Type B pancreatic cell (in vitro differentiated cells): ENCODE data around the gene CYP1A2. TPM values are rescaled to one million over a fixed set of nuclear protein-coding genes. Genes with fewer than 3 reads are reported as not detected.
"Not testable (repeated sequence)": the region's sequence is repeated elsewhere in the genome, so short reads cannot be mapped to it uniquely, and the experiment has no call there.

Experiments
- DNase-seq: peaks from one replicate; pipeline ENCODE4 v3.0.0; 2021; ENCODE audit warnings: mixed read lengths; ENCODE audit not compliant: unreplicated experiment; ENCODE audit errors: extremely low spot score
- H3K27ac Mint-ChIP-seq: 2 replicates; pipeline ENCODE4 v1.8.0; 2021; ENCODE audit warnings: mild to moderate bottlenecking, mixed read lengths
- H3K27me3 Mint-ChIP-seq: 2 replicates; pipeline ENCODE4 v1.8.0; 2021; ENCODE audit warnings: mixed read lengths
- H3K36me3 Mint-ChIP-seq: 2 replicates; pipeline ENCODE4 v1.8.0; 2021; ENCODE audit warnings: mixed read lengths
- H3K4me1 Mint-ChIP-seq: one replicate; pipeline ENCODE4 v1.8.0; 2021; ENCODE audit warnings: mixed read lengths; ENCODE audit not compliant: unreplicated experiment
- H3K4me3 Mint-ChIP-seq: 2 replicates; pipeline ENCODE4 v1.8.0; 2021; ENCODE audit warnings: mild to moderate bottlenecking, mixed read lengths
- H3K9me3 Mint-ChIP-seq: 2 replicates; pipeline ENCODE4 v1.8.0; 2021; ENCODE audit warnings: mixed read lengths
- total RNA-seq: library from RNA; stranded (reverse); gene quantifications from 2 replicates; pipeline ENCODE4 v1.2.1, GENCODE V29; 2021; ENCODE audit warnings: low replicate concordance
- TF ChIP-seq, protein P1 (sequence below): fragments of 200-600 bp; sonication (generic); conservative IDR thresholded peaks from 2 replicates; pipeline ENCODE4 v1.5.0; 2021; ENCODE audit warnings: antibody characterized with exemption, mild to moderate bottlenecking

CYP1A2 gene
- total RNA-seq, 1 donor from 2014 or later = not detected

DNA sequence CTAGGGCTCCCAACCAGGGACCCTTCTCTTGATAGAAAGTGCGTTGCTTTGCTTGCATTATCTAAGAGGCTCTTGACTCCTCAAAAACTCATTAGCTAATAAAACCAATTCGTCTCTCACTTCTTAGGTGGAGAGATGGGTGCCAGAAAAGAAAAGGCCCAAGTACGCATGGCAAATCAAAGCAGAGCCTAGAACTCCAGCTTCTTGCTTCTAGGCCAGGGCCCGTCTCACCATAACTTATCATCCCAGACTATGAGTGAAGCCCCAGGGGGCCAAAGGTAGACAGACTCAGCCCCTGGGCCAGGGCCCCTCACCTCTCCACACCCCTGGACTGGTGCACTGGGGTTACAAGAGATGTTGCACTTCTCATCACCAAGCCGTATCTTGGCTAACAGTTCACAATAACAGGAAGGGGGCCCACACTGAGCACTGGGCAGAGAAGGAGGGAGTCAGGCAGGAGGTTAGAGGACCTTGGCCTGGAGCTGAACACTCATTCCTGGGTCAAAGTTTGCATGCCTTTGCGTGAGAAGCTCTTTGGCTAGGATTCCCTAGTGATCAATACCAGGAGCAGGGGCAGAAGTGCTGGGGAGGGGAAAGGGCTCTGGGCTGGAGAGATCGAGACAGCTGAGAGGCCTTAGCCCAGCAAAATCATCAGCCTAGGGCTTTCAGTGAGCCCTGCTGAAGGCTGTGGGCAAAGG is 17.9 kb upstream of the CYP1A2 start:
- Mint-ChIP-seq H3K36me3 (no peaks in the 10 kb centered on the region), H3K27ac (peak overlapping the region; percentile 71), H3K9me3 (no peaks in the 10 kb centered on the region), H3K4me1 (peaks cover 13% of the 10 kb centered on the region), H3K27me3 (peaks cover 19% of the 10 kb centered on the region), H3K4me3 (no peak overlapping the region)
- DNase-seq = no peak
- TF ChIP-seq, protein P1, sequence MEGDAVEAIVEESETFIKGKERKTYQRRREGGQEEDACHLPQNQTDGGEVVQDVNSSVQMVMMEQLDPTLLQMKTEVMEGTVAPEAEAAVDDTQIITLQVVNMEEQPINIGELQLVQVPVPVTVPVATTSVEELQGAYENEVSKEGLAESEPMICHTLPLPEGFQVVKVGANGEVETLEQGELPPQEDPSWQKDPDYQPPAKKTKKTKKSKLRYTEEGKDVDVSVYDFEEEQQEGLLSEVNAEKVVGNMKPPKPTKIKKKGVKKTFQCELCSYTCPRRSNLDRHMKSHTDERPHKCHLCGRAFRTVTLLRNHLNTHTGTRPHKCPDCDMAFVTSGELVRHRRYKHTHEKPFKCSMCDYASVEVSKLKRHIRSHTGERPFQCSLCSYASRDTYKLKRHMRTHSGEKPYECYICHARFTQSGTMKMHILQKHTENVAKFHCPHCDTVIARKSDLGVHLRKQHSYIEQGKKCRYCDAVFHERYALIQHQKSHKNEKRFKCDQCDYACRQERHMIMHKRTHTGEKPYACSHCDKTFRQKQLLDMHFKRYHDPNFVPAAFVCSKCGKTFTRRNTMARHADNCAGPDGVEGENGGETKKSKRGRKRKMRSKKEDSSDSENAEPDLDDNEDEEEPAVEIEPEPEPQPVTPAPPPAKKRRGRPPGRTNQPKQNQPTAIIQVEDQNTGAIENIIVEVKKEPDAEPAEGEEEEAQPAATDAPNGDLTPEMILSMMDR = no peak

DNA sequence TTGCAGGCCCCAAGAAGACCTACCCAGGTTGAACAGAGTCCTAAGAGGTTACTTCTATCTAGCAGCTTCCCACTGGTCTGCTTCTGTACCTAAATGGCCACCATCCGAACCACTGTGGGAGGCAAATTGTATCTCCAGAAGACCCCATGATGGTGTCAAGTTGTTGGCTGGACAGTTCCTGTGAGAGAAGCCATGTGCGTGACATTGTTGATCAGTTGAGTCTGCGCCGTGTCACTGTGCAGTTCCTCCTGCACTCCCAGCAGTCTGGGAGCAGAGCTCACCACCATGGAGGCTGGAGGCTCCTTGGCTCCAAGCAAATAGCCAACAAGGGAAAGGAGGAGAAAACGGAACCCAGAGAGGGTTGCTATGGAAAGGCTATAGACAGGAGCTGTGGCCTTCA is 15.8 kb upstream of the CYP1A2 start:
- Mint-ChIP-seq H3K9me3 (no peaks in the 10 kb centered on the region), H3K27ac (peak overlapping the region; percentile 32), H3K36me3 (no peaks in the 10 kb centered on the region)

DNA sequence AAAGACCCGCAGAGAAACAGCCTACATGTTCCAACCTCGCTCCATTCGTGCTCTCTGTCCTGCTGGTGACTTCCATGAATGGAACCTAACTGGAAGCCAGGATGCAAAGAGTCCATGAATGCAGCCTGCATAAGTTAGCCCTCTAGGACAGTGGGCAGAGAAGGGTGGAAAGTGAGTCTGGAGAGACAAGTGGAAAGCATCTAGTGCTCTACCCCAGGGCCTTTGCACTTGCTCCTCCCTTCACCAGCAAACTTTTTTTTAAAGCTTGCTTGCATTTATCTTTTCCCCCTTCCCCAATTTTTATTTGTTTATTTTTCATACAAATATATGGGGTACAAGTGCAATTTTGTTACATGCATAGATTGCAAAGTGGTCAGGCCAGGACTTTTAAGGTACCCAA is 15.4 kb upstream of the CYP1A2 start:
- H3K27me3 Mint-ChIP-seq = peaks cover 23% of the 10 kb centered on the region
- H3K4me1 Mint-ChIP-seq = peaks cover 12% of the 10 kb centered on the region
- TF ChIP-seq, protein P1 = no peak
- peaks cover 4% of the 10 kb centered on the region for H3K9me3 Mint-ChIP-seq
- H3K4me3 Mint-ChIP-seq = no peak overlapping the region
- no peaks in the 10 kb centered on the region for H3K36me3 Mint-ChIP-seq
- no peak overlapping the region for H3K27ac Mint-ChIP-seq
- DNase-seq = no peak

More for the DNA sequence above, 15.8 kb upstream of the CYP1A2 start:
- Mint-ChIP-seq H3K4me1 (peaks cover 8% of the 10 kb centered on the region), H3K27me3 (peaks cover 19% of the 10 kb centered on the region), H3K4me3 (no peak overlapping the region)
- DNase-seq = no peak
- TF ChIP-seq, protein P1 = no peak

DNA sequence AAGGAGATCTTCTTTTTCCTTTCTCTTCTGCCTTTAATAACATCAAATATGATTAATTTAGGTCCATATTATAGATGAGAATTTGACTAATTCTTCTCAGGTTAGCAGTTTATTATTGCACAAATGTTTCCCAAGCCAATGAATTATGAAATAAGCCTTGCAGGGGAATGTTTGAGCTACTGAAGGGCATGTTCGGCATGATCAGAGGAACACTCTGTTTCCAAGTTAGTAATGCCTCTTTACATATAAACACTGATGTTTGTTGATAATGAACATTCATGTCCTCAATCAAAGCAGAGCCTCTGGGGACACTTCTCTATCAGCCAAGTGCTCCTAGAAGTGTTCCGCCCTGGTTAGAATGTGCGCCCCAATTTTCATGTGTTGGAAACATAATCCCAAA is 13.3 kb upstream of the CYP1A2 start:
- H3K27me3 Mint-ChIP-seq = peaks cover 23% of the 10 kb centered on the region
- H3K27ac Mint-ChIP-seq = no peak overlapping the region
- H3K9me3 Mint-ChIP-seq = peaks cover 5% of the 10 kb centered on the region

DNA sequence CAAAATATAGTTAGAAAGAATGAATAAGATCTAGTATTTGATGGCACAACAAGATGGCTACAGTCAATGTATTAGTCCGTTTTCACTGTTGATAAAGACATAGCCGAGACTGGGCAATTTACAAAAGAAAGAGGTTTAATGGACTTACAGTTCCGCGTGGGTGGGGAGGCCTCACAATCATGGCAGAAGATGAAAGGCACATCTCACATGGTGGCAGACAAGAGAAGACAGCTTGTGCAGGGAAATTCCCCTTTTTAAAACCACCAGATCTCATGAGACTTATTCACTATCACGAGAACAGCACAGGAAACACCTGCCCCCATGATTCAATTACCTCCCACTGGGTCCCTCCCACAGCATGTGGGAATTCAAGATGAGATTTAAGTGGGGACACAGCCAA is 10.4 kb upstream of the CYP1A2 start:
- H3K9me3 Mint-ChIP-seq, H3K27ac Mint-ChIP-seq, H3K4me1 Mint-ChIP-seq, DNase-seq, H3K4me3 Mint-ChIP-seq, H3K36me3 Mint-ChIP-seq: not testable (repeated sequence)
- peaks cover 14% of the 10 kb centered on the region for H3K27me3 Mint-ChIP-seq

More for the DNA sequence above, 13.3 kb upstream of the CYP1A2 start:
- TF ChIP-seq, protein P1 = no peak
- DNase-seq = no peak
- peaks cover 13% of the 10 kb centered on the region for H3K4me1 Mint-ChIP-seq
- no peaks in the 10 kb centered on the region for H3K36me3 Mint-ChIP-seq
- H3K4me3 Mint-ChIP-seq = no peak overlapping the region

DNA sequence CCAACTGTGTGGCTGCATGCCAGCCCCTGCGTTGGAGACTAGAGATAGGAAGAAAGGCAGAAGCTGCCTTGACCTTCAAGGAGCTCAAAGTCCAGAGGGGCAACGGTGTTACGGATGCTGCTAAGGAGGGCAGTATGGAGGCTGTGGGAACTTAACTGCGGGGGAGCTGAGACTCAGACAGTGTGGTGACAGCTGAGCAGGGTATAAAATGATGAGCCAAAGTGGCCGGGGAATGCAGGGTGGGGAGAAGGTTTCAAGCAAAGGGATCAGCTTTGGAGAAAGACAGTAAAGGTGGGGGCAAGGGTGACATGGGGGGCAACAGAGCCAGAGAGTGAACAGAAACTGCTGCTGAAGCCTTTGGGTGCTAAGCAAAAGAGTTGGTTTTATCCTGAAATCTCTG is 6.2 kb upstream of the CYP1A2 start:
- Mint-ChIP-seq H3K27me3 (peaks cover 4% of the 10 kb centered on the region), H3K36me3 (no peaks in the 10 kb centered on the region), H3K4me1 (peaks cover 5% of the 10 kb centered on the region), H3K9me3 (peaks cover 9% of the 10 kb centered on the region), H3K27ac (no peak overlapping the region), H3K4me3 (no peak overlapping the region)
- DNase-seq = no peak
- TF ChIP-seq, protein P1 = no peak
